Inflammatory macrophage treated with lipopolysaccharide for 1 hour (primary cell): Measurements from ENCODE around the gene NRXN3.

Source experiments
- DNase-seq, 2 donors: peaks; one replicate each; pipeline ENCODE4 v3.0.0-alpha.2; 2020 to 2022

Gene NRXN3

GRCh38 chr14:78170203-78170602 is at the start of gene NRXN3:
Gene NRXN3 (plus strand): TSS chr14:78170373. CDS start chr14:78243094, 72,721 bp downstream.
- DNase-seq, result no peak

DNA sequence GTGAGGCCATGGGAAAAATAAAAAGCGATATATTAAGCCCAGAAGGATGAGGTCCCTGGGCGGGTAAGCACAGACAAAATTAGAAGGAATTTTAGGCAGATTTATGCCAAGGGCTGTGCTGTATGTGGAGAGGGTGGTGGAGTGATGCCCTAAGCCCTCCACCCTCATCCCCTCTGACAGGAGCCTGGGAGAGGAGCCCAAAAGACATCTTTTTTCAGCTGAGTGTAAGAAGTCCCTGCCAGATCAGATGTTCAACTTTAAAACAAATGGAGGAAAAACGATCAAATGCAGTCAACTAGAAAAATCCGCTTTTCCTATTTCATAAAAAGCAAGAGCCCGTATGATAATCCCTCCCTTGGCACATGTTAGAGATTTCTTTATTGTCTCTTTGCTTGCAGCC is 47.7 kb upstream of the NRXN3 start:
- DNase-seq, result no peak

GRCh38 chr14:78123650-78124253 is 46.4 kb upstream of the NRXN3 start:
- DNase-seq, result no peak

- no peak for DNase-seq
Measured at GRCh38 chr14:78127961-78128360, 42.2 kb upstream of the NRXN3 start.

GRCh38 chr14:78129375-78129774 is 40.8 kb upstream of the NRXN3 start:
- DNase-seq, result no peak

GRCh38 chr14:78130356-78130755 is 39.8 kb upstream of the NRXN3 start:
- DNase-seq, result no peak

GRCh38 chr14:78131201-78131600 is 39.0 kb upstream of the NRXN3 start:
- no peak for DNase-seq

GRCh38 chr14:78131616-78132015 is 38.6 kb upstream of the NRXN3 start:
- DNase-seq, result no peak

- peak in 1 of 2 donors; percentile 4 for DNase-seq
Measured at GRCh38 chr14:78135450-78135891, 34.7 kb upstream of the NRXN3 start.

DNA sequence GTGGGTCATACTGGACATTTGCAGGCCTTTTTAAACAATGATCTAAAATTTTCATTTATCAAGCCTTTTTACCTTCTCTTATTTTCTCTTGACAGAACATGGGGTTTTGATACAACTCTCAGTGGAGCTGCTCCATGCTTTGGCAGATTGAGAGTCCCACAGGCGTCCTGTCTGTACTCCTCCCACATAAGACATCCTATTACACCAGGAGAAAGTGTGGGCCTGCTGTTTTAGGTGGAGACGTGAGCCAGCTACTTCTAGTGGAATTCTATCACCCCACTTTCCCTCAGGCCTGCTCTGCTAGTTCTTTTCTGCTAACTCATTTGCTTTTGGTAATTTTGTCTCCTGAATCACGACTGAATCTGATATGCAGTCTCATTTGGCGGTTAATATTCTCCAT is 33.5 kb upstream of the NRXN3 start:
- DNase-seq, result no peak

DNA sequence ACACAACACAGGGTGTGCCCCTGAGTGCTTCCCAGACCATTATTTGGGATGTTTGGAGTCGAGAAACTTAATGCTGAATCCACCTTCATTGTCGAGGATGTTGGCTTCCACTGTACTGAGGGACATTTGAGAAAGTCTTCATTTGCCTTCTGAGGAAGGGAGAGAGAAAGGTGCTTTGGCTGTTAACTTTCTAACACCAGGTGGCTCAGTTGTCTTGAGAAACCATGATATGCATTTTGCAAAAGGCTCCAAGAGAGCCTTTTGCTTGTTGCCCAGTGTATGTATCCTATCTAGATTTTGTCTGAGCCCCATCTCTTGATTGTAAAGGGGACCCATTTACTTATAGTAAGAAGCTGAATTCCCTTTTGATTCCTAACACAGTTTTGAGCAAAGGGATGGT is 28.6 kb upstream of the NRXN3 start:
- no peak for DNase-seq

DNA sequence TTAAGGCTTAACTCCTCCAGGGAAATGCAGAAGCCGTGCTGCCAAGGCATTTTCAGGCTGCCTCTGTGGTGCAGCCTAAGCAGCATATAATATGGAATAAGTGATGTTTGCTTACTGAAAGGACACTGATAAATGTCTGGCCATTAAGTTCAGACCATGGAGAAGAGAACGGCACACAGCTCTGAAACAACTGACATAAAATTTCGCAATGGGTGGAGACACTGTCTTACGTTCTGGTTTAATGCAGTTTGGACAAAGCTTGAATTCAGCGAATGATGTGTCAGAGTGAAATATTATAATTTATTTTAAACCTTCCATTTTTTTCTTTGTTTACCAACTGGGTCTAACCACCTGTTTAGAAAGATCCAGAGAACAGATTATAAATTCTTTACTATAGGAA is 27.2 kb upstream of the NRXN3 start:
- DNase-seq, result no peak

DNA sequence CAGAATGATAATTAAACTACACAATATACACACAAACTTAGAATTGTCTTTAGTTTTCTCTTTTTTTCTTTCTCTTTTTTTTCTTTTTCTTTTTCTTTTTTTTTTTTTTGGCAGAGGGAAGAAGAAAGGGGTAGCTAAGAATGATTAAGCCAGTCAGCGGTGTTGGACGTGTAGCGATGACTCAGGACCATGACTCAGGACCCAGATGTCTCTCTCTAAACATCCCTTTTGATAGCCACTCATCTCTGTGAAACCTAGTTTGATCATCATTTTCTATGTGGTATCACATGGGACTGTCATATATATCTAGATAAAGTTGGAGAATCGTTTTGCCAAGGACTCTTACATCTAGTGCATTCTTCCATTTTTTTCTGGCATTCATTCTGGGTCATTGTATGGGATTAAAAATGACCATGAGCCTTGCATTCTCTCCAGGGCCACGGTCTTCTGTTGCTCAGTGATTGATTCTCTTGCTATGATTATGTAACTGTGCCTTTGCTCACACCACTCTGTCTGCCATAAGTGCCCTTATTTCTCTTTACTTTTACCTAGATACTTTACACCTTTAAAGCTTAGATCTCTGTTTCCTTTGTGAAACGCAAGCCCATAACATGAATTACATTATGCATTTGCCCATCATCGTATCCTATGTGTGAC is 26.6 kb upstream of the NRXN3 start:
- peak in 1 of 2 donors; percentile 2 for DNase-seq

- no peak for DNase-seq
Measured at GRCh38 chr14:78152201-78153063, 17.7 kb upstream of the NRXN3 start.

DNA sequence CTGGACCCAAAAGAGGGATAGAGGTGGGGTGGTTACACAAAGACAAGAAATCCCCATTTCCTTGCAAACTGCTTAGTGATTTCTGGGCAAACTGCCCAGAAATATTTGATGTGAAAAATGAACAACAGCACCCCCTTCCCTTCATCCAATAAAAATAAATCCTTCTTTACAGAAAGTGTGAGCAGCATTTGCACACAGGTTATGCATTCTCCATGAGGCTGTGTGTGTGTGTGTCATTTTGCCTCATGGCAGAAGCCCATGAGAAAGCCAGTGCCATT is 17.2 kb upstream of the NRXN3 start:
- no peak for DNase-seq

DNA sequence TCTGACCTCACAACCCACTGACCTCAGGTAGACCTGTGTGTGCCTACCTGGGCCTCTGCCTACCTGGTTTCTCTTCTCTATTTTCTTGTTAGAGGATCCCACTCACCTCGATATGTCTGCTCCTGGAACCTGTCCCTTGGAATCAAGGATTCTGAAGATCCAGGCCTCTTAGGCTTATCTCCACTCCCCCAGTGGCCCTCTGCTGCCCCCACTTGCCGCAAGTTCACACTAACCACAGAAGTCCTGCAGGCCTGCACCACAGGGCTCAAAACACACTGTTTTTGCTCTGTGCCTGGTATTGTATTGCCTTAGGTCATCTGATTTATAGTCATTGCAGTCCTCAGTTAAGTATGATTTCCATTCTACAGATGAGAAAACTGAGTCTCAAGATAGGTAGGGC is 15.3 kb upstream of the NRXN3 start:
- no peak for DNase-seq

DNA sequence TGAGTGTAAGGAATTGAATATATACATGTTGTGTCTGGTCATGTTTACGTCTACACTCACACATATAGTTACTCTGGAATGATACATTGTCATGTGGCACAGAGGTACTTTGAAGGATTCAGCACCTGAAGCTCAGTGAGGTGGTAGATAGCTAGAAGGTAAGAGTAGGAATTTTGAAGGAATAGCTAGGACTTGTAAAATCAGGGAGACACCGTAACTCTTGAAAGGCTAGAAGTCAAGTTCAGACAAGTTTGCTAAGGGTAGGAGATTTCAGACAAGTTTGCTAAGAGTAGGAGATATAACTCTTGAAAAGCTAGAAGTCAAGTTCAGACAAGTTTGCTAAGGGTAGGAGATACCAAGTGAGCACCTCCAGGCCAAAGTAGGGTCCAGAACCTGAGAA is 14.0 kb upstream of the NRXN3 start:
- no peak for DNase-seq

GRCh38 chr14:78157494-78158437 is 12.4 kb upstream of the NRXN3 start:
- peak in 1 of 2 donors; percentile 10 for DNase-seq

GRCh38 chr14:78162202-78162601 is 8.0 kb upstream of the NRXN3 start:
- DNase-seq, result peak; percentile 13 to 55

GRCh38 chr14:78164226-78164853 is 5.8 kb upstream of the NRXN3 start:
- peak in 1 of 2 donors; percentile 23 for DNase-seq

DNA sequence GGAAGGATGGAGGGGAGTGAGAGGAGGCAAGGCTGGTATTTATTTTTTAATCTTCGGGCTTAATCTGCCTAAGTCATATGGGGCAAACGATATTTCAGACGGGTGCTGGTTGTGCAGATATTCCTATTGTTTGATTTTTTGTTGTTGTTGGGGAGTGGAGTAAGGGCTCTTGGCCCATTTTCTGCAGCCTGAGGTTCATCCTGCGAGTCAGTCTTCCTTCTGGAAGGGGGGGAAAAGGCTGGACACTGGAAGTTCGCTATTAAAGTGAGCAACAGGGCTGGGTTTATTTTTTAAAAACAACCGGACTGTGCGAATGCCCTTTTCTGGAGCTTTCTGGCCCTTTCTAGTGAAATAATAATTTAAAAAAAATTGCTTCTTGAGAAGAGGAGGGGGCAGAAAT is 2.3 kb downstream of the NRXN3 start:
- no peak for DNase-seq

DNA sequence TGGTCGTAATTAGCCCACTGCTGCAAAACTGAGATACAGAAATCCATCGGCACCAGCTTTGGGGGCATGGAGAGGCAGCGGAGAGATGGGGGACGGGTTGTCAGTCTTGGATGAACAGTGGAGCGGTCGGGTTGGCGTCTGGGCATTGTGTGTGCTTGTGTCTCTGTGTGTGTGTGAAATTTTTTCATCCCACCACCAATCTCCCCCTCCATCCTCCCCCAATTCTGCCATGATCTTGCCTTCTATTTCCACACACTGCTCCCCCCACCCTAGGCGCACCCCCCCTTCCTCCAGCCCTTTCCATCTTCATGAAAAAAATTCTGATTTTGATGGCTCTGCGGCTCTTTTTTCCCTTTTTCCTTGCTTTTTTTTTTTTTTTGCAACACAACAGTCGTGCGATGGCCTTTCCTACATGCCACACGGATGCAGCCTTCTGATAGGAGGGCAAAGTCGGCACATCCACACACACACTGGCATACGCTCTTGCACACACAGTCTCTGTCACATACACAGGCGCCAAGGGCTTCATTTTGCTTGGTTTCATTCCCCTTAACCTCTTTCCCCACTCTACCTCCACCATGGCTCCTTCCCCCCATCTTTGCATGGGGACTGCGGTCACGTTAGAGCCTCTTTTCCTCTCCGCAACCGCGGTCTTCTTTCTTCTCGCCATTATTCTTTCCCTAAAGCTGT is 3.3 kb downstream of the NRXN3 start:
- DNase-seq, result no peak
